Measurements from ENCODE around the gene B4GALT3.

- TF ChIP-seq EP300 (IDR thresholded peaks at IDR 0.05), result no peak
- TF ChIP-seq POLR2A (IDR thresholded peaks at IDR 0.05), result no peak
These were observed 55.5 kb downstream of the B4GALT3 start for GRCh38 chr1:161121834-161122233.
